EH (cell line): ENCODE results near the gene KSR2.
A peak's percentile ranks its signal among the peaks of the same experiment; 100 is the strongest.

Source experiments
- DNase-seq: peaks from one replicate; pipeline ENCODE4 v3.0.0-alpha.2; 2015; ENCODE audit warnings: low read depth

The KSR2 gene

GRCh38 chr12:117494833-117495655, 473.7 kb downstream of the KSR2 start:
- DNase-seq = no peak

- no peak for DNase-seq
Observed at GRCh38 chr12:117491711-117492110, 477.1 kb downstream of the KSR2 start.

GRCh38 chr12:117490130-117490529, 478.7 kb downstream of the KSR2 start:
- DNase-seq = no peak

GRCh38 chr12:117489671-117490070, 479.1 kb downstream of the KSR2 start:
- DNase-seq = peak; percentile 16

GRCh38 chr12:117486840-117487659, 481.7 kb downstream of the KSR2 start:
- peak; percentile 50 for DNase-seq

- no peak for DNase-seq
Observed at GRCh38 chr12:117485984-117486839, 482.6 kb downstream of the KSR2 start.

- DNase-seq = no peak
Observed at GRCh38 chr12:117484901-117485300, 483.9 kb downstream of the KSR2 start.

GRCh38 chr12:117483501-117483900, 485.3 kb downstream of the KSR2 start:
- DNase-seq = no peak

GRCh38 chr12:117481470-117481869, 487.3 kb downstream of the KSR2 start:
- no peak for DNase-seq

- DNase-seq = no peak
Observed at GRCh38 chr12:117476341-117476740, 492.4 kb downstream of the KSR2 start.

GRCh38 chr12:117473856-117474255, 494.9 kb downstream of the KSR2 start:
- DNase-seq = no peak

GRCh38 chr12:117472983-117473382, 495.8 kb downstream of the KSR2 start:
- no peak for DNase-seq

- DNase-seq = no peak
Observed at GRCh38 chr12:117470804-117471203, 498.0 kb downstream of the KSR2 start.

GRCh38 chr12:117469883-117470483, 498.8 kb downstream of the KSR2 start:
- DNase-seq = no peak

- DNase-seq = no peak
Observed at GRCh38 chr12:117468016-117468415, 500.8 kb downstream of the KSR2 start.

- no peak for DNase-seq
Observed at GRCh38 chr12:117467588-117467987, 501.2 kb downstream of the KSR2 start.

- DNase-seq = no peak
Observed at GRCh38 chr12:117466677-117467362, 502.0 kb downstream of the KSR2 start.

GRCh38 chr12:117461732-117462131, 507.1 kb downstream of the KSR2 start:
- DNase-seq = no peak

- no peak for DNase-seq
Observed at GRCh38 chr12:117459229-117459628, 509.6 kb downstream of the KSR2 start.

GRCh38 chr12:117457189-117457588, 511.6 kb downstream of the KSR2 start:
- DNase-seq = no peak

GRCh38 chr12:117456076-117456475, 512.7 kb downstream of the KSR2 start:
- no peak for DNase-seq
